GM19467 (cell line): ENCODE results near the gene TAS1R3.

Source experiments
- ATAC-seq: cut with Tn5 transposase; IDR thresholded peaks from one replicate; pipeline ENCODE4 v1.9.1; 2021; ENCODE audit warnings: mild to moderate bottlenecking, moderate library complexity; ENCODE audit not compliant: unreplicated experiment

The TAS1R3 gene

GRCh38 chr1:1349256-1350012 is 18.4 kb downstream of the TAS1R3 start, which contains the start of gene DVL1:
Gene DVL1 (minus strand): TSS chr1:1349418. CDS start chr1:1349065, 353 bp downstream.
- ATAC-seq, result peak; percentile 47

DNA sequence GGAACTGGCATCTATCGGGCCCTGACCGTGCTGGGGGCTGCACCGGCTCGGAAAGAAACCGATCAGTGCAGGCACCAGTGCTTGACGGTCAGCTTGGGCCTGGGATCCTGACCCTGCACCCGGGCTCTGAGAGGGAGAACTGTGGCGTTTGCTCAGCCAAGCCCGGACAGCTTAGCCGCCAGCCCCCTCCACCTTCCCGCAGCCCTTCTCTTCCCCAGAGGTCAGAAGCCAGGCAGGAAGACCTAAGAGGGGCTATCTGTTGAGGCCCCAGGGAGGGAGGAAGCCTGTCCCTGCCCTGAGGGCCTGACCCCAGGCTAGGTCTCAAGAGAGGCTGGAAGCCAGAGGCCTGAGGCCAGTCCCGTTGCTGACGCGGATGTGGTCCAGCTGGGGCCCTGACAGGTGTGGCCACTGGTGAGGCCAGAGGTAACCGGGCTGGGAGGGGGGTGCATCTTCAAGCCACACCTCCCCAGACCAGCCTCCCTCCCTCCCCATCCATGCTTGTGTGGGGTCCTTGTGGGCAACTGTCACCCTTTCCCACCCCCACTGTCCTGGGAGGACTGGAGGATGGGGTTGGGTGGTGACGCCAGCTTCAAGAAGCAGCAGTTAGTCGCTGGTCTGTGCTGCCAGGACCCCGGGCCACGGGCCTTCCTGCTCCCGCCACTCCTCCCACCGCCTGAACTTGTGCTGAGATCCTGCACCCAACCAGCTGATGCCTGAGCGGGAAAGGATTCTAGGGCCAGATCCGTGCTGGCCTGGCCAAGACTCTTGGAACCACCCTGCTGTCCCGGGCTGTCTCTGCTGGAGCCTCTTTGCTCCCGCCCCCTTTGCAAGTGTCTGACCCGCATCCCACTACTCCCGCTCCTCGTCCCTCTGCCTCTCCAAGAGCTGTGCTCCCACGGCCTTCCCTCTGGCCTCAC is 20.7 kb downstream of the TAS1R3 start:
- no peak for ATAC-seq

DNA sequence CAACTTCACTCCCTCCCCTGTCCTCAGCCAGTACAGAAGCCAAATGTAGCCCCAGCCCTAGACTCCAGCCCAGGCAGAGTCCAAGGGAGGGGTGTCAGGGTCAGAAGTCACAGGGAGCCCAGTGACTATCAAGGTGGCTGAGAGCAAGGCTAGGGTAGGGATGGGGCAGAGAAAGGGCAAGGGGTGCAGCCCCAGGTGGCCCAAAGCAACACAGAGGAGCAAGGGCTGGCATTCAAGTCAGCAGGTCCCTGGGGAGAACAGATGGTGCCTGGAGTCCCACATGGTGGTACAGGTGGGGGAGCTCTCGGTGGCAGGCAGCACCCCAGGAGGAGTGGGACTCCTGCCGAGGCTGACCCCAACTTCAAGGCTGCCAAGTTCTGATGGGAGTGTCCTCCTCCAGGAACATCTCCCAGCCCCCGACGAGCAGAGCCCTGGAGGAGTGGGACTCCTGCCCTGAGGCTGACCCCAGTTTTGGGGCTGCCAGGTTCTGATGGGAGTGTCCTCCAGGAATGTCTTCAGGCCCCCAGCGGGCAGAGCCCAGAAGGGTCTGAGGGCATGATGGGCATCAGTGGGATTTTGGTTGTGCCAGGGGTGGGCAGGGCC is 21.8 kb downstream of the TAS1R3 start:
- no peak for ATAC-seq

GRCh38 chr1:1353389-1354151 is 22.5 kb downstream of the TAS1R3 start:
- no peak for ATAC-seq

DNA sequence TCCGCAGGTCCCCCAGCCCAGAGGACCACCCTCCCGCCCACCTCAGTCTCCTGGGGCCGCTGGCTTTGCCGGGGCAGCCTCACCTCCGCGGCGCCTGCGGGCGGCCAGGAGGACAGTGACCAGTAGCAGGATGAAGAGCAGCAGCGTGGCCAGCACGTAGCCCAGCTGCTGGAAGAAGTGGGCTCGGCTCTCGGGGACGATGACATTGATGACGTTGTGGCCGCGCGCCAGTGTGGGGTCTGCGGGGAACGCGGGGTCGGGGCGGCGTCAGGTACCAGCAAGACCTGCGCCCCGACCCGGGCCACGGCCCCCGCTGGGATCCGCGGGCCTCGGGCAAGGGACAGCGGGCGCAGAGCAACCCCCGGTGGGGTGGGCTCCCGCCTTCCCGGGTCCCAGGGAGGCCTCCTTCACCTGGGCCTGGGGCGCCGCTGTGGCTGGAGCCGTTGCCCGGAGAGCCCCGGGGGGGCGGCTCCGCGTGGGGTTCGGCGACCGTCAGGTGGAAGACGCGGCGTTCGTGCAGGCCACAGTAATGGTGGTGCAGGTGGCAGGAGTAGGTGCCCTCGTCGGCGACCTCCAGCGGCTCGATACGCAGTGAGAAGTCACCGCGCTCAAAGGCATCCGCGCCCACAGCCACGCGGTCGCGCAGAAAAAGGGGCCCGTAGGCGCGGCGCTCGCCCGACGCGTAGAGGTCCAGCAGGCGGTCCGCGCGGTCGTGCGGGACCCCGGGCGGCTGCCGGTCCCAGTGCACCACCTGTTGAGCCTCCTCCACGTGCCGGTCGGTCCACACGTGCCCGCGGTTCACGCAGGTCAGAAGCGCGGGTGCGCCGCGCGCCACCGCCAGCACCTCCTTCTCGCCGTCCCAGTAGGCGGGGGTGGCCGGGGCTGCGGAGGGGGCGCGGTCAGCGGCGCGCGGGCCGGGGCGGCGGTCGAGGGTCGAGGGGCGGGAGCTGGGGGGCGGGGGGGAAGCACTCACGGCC is 23.5 kb downstream of the TAS1R3 start:
- ATAC-seq, result no peak

DNA sequence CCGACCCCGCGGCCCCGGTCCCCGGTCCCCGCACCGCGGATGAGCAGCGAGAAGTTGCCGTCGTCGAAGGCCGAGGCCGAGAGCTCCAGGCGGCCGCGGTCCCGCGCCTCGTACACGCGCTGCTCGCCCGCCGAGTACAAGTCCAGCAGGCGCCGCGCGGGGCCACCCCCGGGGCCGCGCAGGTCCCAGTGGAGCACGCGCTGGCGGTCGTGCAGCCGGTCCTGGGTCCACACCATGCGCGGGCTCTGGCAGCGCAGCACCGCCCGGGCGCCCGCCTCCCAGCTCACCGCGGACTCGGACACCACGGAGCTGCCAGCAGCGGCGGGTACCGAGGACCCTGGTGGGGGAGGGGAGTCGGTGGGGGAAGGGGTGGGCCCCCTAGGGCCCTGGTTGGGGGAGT is 24.3 kb downstream of the TAS1R3 start:
- no peak for ATAC-seq

GRCh38 chr1:1356166-1356795 is 25.2 kb downstream of the TAS1R3 start:
- ATAC-seq, result no peak

DNA sequence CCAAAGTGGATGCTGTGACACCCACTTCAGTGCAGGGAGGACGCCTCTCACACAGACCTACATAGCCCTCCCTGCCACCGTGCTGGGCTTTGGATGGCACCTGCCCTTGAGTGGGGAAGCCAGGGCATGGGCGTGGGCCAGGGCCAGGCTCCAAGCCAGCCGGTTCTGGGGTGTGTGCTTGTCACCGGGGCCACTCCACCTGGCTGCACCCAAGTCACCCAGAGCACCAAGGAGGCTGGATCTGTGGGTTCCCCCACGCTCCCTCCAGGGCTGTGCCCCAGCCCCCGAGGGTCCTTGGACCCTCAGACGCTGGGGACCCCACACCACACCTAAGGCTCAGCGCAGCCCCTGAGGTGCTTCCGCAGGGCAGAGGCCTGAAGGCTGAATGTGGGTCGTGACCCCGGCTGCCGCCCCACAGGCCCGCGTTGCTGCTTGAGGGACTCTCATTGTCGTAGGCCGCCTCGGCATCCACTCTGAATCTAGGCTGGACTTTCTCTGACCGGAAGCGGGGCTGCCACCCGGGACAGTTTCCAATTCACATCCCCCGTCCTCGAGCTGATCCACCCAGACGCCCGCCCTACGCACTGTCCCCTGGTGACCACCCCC is 25.8 kb downstream of the TAS1R3 start:
- no peak for ATAC-seq

- ATAC-seq, result no peak
Observed at GRCh38 chr1:1357871-1358432, 26.9 kb downstream of the TAS1R3 start.

DNA sequence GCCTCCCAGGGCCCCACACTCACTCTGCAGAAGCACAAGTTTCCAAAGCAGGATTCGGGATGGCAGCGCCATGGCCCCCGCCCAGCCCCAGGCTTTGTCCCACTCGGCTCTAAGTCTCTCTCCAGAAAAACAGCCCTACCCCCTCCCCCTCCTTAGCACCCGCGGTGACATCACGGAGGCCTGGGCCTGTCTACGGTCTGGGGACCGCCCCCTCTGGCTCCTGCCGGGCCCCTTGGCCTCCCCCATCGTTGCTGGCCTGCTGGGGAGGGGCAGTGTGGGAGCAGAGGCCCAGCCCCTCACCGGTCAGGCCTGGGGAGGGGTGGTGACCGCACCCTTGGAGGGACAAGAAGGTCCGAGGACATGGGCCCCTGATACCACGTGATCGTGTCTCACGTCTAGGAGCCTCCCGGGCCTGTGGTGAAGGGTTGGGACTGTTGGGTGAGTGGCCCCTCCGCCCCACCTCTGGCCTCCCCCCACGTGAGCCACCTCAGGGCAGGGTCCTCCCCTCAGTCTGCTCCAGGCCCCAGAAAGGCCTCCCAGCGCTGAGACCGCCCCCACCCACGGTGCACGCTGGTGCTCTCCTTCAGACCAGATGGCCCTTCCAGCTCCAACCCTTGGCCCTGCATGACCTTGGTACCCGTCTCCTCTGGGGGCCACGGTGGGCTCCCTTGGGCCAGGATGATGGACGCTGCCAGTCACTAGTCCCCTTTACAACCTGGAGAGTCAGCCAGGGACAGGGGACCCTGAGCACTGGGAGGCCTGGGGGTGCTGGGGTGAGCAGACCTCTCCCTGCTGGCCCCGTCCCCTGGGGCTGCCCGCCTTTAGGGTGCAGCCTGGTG is 27.6 kb downstream of the TAS1R3 start, which contains the start of gene MXRA8:
MXRA8 (minus strand) TSS at position 123 of the 839 bp plus-strand sequence; CDS start at position 72, 51 bp downstream.
- no peak for ATAC-seq

GRCh38 chr1:1359308-1359663 is 28.2 kb downstream of the TAS1R3 start:
- ATAC-seq, result no peak

- no peak for ATAC-seq
Observed at GRCh38 chr1:1359664-1360468, 28.8 kb downstream of the TAS1R3 start.

DNA sequence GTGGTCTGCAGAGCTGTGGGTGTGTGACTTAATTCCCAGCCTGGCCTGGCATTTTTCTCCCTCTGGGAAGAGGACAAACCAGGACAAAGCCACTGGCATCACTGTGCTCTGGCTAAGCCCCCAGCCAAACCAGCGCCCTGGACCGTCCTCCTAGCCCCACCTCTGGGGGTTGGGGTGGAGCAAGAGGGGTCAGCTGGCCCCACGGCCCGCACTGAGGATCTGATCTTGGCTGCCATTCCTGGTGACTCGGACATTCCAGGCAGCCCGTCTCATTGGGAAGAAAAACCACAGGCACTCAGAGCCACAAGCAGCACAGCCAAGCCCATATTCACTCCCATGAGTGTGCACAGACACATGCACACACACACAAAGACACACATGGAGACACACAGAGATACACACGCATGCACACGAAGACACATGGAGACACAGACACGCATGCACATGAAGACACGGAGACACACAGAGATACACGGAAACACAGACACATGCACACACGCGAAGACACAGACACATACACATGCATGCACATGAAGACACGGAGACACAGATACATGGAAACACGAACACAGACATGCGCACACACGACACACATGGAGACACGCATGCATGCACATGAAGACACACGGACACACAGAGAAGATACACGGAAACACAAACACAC is 29.6 kb downstream of the TAS1R3 start:
- ATAC-seq, result no peak

DNA sequence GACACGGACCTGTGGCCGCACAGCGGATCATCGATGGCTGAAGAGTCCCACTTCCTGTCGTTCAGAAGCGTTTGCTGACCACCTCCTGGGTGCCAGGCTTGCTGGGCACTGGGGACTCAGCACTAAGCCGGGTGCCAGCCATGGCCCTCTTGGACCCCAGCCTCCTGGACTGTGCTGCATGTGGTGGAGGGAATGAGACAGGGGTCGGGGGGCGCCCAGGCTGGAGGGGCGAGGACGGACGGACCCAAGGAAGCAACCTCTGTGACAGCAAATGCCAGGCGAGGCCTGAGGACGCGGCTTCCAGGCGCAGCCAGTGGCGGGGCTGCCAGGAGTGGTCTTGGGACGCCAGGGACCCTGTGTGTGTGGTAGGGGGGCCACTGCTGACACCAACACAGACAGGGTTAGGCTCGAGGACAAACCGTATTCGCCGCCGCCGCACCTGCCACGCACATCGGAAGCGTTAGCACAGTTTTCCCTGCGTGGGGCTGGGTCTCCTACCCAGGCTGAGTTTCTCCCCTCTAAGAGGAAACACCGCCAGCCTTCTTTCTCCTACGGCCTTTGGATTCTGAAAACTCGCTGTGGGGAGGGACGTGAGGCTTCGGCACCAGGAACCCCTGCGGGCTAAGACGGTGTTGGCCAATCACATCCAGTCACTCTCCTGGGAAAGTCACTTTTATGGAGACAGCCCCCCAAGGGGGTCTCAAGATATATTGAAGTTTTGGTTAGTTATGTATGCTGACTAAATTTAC is 30.3 kb downstream of the TAS1R3 start:
- no peak for ATAC-seq

DNA sequence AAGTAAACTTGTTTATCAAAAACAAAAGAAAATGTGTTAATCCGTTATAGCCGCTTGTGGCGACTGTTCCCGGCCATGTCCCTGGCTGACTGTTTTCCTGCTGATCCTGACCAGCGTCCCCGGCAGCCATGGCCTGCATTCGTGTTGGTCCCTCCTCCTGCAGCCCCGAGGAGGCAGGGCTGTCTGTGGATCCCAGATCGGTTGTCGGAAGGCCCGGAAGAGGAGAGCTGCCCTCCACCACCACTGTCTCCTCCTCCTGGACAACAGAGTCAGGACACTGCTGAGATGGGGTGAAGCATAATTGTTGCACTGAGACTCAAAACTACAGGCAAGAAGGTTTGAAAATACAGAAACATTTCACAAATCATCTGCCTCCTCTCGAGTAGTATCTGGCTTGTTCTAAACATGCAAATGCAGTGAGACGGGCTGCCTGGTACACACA is 30.9 kb downstream of the TAS1R3 start:
- ATAC-seq, result no peak
